Measurements from ENCODE around the gene PAGR1. TPM values are rescaled to one million over a fixed set of nuclear protein-coding genes. Genes with fewer than 3 reads are reported as not detected.

The PAGR1 gene
- total and polyA plus RNA-seq, 2 of the 13 experiments (the other 11 are each of a cell fraction or from before 2014, with no cell fraction given) = 9.8 to 66.4 TPM

- TF ChIP-seq ZBTB10 (CRISPR knock-in tag; IDR thresholded peaks at IDR 0.05; ENCODE audit: borderline replicate concordance) = no peak
- TF ChIP-seq RAD21 (CRISPR knock-in tag; IDR thresholded peaks at IDR 0.05) = peak; percentile 98
- no peak for TF ChIP-seq MED8 (CRISPR knock-in tag; IDR thresholded peaks at IDR 0.05; ENCODE audit: insufficient replicate concordance)
- no peak for TF ChIP-seq SNAI1 (CRISPR knock-in tag; IDR thresholded peaks at IDR 0.05; ENCODE audit: borderline replicate concordance)
- TF ChIP-seq ZNF891 (CRISPR knock-in tag; IDR thresholded peaks at IDR 0.05) = 0 out of 2 replicates have a peak, but pooled peaks have one; percentile 37
- TF ChIP-seq, protein P1, sequence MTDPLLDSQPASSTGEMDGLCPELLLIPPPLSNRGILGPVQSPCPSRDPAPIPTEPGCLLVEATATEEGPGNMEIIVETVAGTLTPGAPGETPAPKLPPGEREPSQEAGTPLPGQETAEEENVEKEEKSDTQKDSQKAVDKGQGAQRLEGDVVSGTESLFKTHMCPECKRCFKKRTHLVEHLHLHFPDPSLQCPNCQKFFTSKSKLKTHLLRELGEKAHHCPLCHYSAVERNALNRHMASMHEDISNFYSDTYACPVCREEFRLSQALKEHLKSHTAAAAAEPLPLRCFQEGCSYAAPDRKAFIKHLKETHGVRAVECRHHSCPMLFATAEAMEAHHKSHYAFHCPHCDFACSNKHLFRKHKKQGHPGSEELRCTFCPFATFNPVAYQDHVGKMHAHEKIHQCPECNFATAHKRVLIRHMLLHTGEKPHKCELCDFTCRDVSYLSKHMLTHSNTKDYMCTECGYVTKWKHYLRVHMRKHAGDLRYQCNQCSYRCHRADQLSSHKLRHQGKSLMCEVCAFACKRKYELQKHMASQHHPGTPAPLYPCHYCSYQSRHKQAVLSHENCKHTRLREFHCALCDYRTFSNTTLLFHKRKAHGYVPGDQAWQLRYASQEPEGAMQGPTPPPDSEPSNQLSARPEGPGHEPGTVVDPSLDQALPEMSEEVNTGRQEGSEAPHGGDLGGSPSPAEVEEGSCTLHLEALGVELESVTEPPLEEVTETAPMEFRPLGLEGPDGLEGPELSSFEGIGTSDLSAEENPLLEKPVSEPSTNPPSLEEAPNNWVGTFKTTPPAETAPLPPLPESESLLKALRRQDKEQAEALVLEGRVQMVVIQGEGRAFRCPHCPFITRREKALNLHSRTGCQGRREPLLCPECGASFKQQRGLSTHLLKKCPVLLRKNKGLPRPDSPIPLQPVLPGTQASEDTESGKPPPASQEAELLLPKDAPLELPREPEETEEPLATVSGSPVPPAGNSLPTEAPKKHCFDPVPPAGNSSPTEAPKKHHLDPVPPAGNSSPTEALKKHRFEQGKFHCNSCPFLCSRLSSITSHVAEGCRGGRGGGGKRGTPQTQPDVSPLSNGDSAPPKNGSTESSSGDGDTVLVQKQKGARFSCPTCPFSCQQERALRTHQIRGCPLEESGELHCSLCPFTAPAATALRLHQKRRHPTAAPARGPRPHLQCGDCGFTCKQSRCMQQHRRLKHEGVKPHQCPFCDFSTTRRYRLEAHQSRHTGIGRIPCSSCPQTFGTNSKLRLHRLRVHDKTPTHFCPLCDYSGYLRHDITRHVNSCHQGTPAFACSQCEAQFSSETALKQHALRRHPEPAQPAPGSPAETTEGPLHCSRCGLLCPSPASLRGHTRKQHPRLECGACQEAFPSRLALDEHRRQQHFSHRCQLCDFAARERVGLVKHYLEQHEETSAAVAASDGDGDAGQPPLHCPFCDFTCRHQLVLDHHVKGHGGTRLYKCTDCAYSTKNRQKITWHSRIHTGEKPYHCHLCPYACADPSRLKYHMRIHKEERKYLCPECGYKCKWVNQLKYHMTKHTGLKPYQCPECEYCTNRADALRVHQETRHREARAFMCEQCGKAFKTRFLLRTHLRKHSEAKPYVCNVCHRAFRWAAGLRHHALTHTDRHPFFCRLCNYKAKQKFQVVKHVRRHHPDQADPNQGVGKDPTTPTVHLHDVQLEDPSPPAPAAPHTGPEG (CRISPR knock-in tag; IDR thresholded peaks at IDR 0.05) = no peak
- TF ChIP-seq NCOA1 (CRISPR knock-in tag; IDR thresholded peaks at IDR 0.05) = no peak
- peak; percentile 52; the same call in 1 of the 2 replicates for TF ChIP-seq MIER3 (CRISPR knock-in tag; IDR thresholded peaks at IDR 0.05; ENCODE audit: borderline replicate concordance)
- TF ChIP-seq CREBL2 (CRISPR knock-in tag; IDR thresholded peaks at IDR 0.05; ENCODE audit: borderline replicate concordance) = no peak
- TF ChIP-seq PITX1 (CRISPR knock-in tag; IDR thresholded peaks at IDR 0.05) = 0 out of 2 replicates have a peak, but pooled peaks have one; percentile 53
- TF ChIP-seq YEATS2 (CRISPR knock-in tag; IDR thresholded peaks at IDR 0.05; ENCODE audit: borderline replicate concordance) = peak; percentile 51; the same call in 1 of the 2 replicates
- 0 out of 2 replicates have a peak, but pooled peaks have one; percentile 31 for TF ChIP-seq FOXK1 (CRISPR knock-in tag; IDR thresholded peaks at IDR 0.05; ENCODE audit: borderline replicate concordance, low read depth)
- no peak for TF ChIP-seq PHF5A (CRISPR knock-in tag; IDR thresholded peaks at IDR 0.05; ENCODE audit: low read depth, unreplicated experiment)
- no peak for TF ChIP-seq NAIF1 (CRISPR knock-in tag; IDR thresholded peaks at IDR 0.05; ENCODE audit: borderline replicate concordance)
- peak; percentile 88; the same call in 1 of the 2 replicates for TF ChIP-seq ZNF839 (CRISPR knock-in tag; IDR thresholded peaks at IDR 0.05; ENCODE audit: borderline replicate concordance)
- TF ChIP-seq ZSCAN31 (CRISPR knock-in tag; IDR thresholded peaks at IDR 0.05; ENCODE audit: low read depth) = 0 out of 2 replicates have a peak, but pooled peaks have one; percentile 68
- no peak for TF ChIP-seq RARA (CRISPR knock-in tag; IDR thresholded peaks at IDR 0.05)
- no peak for TF ChIP-seq MBD4 (IDR thresholded peaks at IDR 0.05; ENCODE audit: borderline replicate concordance, low read length)
- TF ChIP-seq ONECUT2 (CRISPR knock-in tag; IDR thresholded peaks at IDR 0.05) = no peak
- peak; percentile 22 for TF ChIP-seq SKI (IDR thresholded peaks at IDR 0.05; ENCODE audit: partially characterized antibody)
Measured at GRCh38 chr16:29848420-29849297, 32.7 kb downstream of the PAGR1 start (continued).

Data from HepG2 (cell line).